Activated T-helper 17 cell treated with anti-CD3 and anti-CD28 coated beads, Interleukin-2, amount 50 U/mL, for 72 hours (primary cell): ENCODE results near the gene KRTAP5-7. TPM values are rescaled to one million over a fixed set of nuclear protein-coding genes. Genes with fewer than 3 reads are reported as not detected.
"Not testable (repeated sequence)": the region's sequence is repeated elsewhere in the genome, so short reads cannot be mapped to it uniquely, and the experiment has no call there.

Experiments
- ATAC-seq: fragments of 150-1000 bp; cut with Tn5 transposase; replicated peaks from 2 replicates; pipeline ENCODE4 v1.10.0; 2021; ENCODE audit warnings: mild to moderate bottlenecking, moderate library complexity
- H3K27ac Mint-ChIP-seq: one replicate; pipeline ENCODE4 v1.8.0; 2022; ENCODE audit warnings: mixed read lengths
- H3K27me3 Mint-ChIP-seq: one replicate; pipeline ENCODE4 v1.8.0; 2022; ENCODE audit warnings: mixed read lengths
- H3K36me3 Mint-ChIP-seq: one replicate; pipeline ENCODE4 v1.8.0; 2022; ENCODE audit warnings: low read depth, mild to moderate bottlenecking, mixed read lengths
- H3K4me1 Mint-ChIP-seq: one replicate; pipeline ENCODE4 v1.8.0; 2022; ENCODE audit warnings: mixed read lengths
- H3K4me3 Mint-ChIP-seq: one replicate; pipeline ENCODE4 v1.8.0; 2022; ENCODE audit warnings: mild to moderate bottlenecking, mixed read lengths
- H3K9me3 Mint-ChIP-seq: one replicate; pipeline ENCODE4 v1.8.0; 2022; ENCODE audit warnings: mixed read lengths
- total RNA-seq, 2 donors: library from RNA; stranded (reverse); gene quantifications; one replicate each; pipeline ENCODE4 v1.2.3, GENCODE V29; 2022

The KRTAP5-7 gene
- total RNA-seq, 2 donors from 2014 or later, result 0.17 TPM; not detected in 1

GRCh38 chr11:71568704-71569349 lies 41.8 kb downstream of the KRTAP5-7 start:
- Mint-ChIP-seq H3K4me1 (peaks cover under 1% of the 10 kb centered on the region), H3K36me3 (no peaks in the 10 kb centered on the region), H3K27ac (no peak overlapping the region), H3K4me3 (no peak overlapping the region), H3K27me3 (peaks cover 22% of the 10 kb centered on the region), H3K9me3 (no peaks in the 10 kb centered on the region)
- no peak for ATAC-seq

- H3K4me3 Mint-ChIP-seq, H3K9me3 Mint-ChIP-seq, H3K4me1 Mint-ChIP-seq, H3K36me3 Mint-ChIP-seq, ATAC-seq, H3K27ac Mint-ChIP-seq: not testable (repeated sequence)
- peaks cover 12% of the 10 kb centered on the region for H3K27me3 Mint-ChIP-seq
Measured at GRCh38 chr11:71571101-71571850, 44.2 kb downstream of the KRTAP5-7 start.

- no peak overlapping the region for H3K27ac Mint-ChIP-seq
- no peak for ATAC-seq
- H3K4me3 Mint-ChIP-seq, result no peak overlapping the region
- no peaks in the 10 kb centered on the region for H3K9me3 Mint-ChIP-seq
- H3K4me1 Mint-ChIP-seq, result no peaks in the 10 kb centered on the region
- no peaks in the 10 kb centered on the region for H3K36me3 Mint-ChIP-seq
- H3K27me3 Mint-ChIP-seq, result peaks cover 9% of the 10 kb centered on the region
Measured at GRCh38 chr11:71572811-71573210, 45.7 kb downstream of the KRTAP5-7 start.

GRCh38 chr11:71574418-71574817 lies 47.4 kb downstream of the KRTAP5-7 start:
- Mint-ChIP-seq H3K4me1 (no peaks in the 10 kb centered on the region), H3K27ac (no peak overlapping the region), H3K4me3 (no peak overlapping the region), H3K36me3 (no peaks in the 10 kb centered on the region), H3K27me3 (peaks cover 9% of the 10 kb centered on the region), H3K9me3 (no peaks in the 10 kb centered on the region)
- ATAC-seq, result no peak

GRCh38 chr11:71575723-71576424 lies 48.8 kb downstream of the KRTAP5-7 start:
- no peaks in the 10 kb centered on the region for H3K36me3 Mint-ChIP-seq
- no peaks in the 10 kb centered on the region for H3K9me3 Mint-ChIP-seq
- peaks cover 3% of the 10 kb centered on the region for H3K4me1 Mint-ChIP-seq
- H3K27me3 Mint-ChIP-seq, result peaks cover 9% of the 10 kb centered on the region
- ATAC-seq, result no peak
- no peak overlapping the region for H3K27ac Mint-ChIP-seq
- H3K4me3 Mint-ChIP-seq, result no peak overlapping the region

- peaks cover 14% of the 10 kb centered on the region for H3K27me3 Mint-ChIP-seq
- H3K4me3 Mint-ChIP-seq, ATAC-seq, H3K9me3 Mint-ChIP-seq, H3K4me1 Mint-ChIP-seq, H3K36me3 Mint-ChIP-seq, H3K27ac Mint-ChIP-seq: not testable (repeated sequence)
Measured at GRCh38 chr11:71576688-71577465, 49.8 kb downstream of the KRTAP5-7 start.

GRCh38 chr11:71577469-71578004 lies 50.5 kb downstream of the KRTAP5-7 start:
- Mint-ChIP-seq H3K4me3 (no peak overlapping the region), H3K36me3 (no peaks in the 10 kb centered on the region), H3K27ac (no peak overlapping the region), H3K9me3 (no peaks in the 10 kb centered on the region), H3K4me1 (peaks cover 3% of the 10 kb centered on the region), H3K27me3 (peaks cover 17% of the 10 kb centered on the region)
- no peak for ATAC-seq

Other genes with a start within 250 kb of the KRTAP5-7 start
- 10 to 100 TPM; 38.8 to 67.1 TPM for gene DHCR7, start 78.9 kb upstream of the KRTAP5-7 start, total RNA-seq
- gene NADSYN1, start 74.1 kb upstream of the KRTAP5-7 start, total RNA-seq, result 100 to 1,000 TPM; 108 to 152 TPM
- gene KRTAP5-8, start 10.8 kb downstream of the KRTAP5-7 start, total RNA-seq, result under 1 TPM in 1 of 2 donors, not detected in 1; 0.50 TPM
- under 1 TPM in 1 of 2 donors, not detected in 1; 0.22 TPM for gene KRTAP5-9, start 21.2 kb downstream of the KRTAP5-7 start, total RNA-seq
- not detected for gene KRTAP5-10, start 38.3 kb downstream of the KRTAP5-7 start, total RNA-seq
- not detected for gene KRTAP5-11, start 55.6 kb downstream of the KRTAP5-7 start, total RNA-seq